22Rv1 (cell line): ENCODE results near the gene ASB16.

Experiments used
- CTCF ChIP-seq: fragments of 450-650 bp; IDR thresholded peaks from 2 replicates; pipeline ENCODE4 v1.5.1; 2017; ENCODE audit warnings: mild to moderate bottlenecking
- ZFX ChIP-seq: fragments of 450-650 bp; IDR thresholded peaks from 2 replicates; pipeline ENCODE4 v1.6.1; 2017; ENCODE audit warnings: antibody characterized with exemption, borderline replicate concordance

GRCh38 chr17:44134752-44135568 is 35.5 kb upstream of the ASB16 start:
- TF ChIP-seq CTCF (no peak), ZFX (no peak)
